ENCODE results near the gene IFT20. TPM values are rescaled to one million over a fixed set of nuclear protein-coding genes. Genes with fewer than 3 reads are reported as not detected.

Gene IFT20
- total and polyA plus RNA-seq, 2 experiments from 2014 or later: 49.9 to 75.3 TPM

DNA sequence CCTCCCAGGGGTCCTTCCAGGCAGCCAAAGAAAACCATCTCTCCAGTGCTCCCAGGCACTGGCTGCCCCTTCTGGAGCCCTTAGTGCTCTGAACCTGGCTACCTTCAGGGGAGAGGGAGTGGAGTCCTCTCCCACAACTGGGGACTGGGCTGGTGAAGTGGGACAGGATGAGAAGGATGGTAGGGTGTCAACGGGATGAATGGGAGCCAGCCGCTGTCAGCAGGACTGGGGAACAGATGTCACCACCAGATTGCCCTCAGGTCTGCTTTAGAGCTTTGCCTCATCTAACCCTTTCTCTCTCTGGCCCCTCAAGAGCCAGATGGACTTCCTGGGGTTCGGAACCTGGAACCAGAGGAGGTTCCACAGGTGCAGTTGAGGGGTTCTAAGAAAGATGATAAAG is 30.2 kb upstream of the IFT20 start:
- Histone ChIP-seq H3K27ac (no peak overlapping the region), H3K79me2 (no peaks in the 10 kb centered on the region), H3K27me3 (no peaks in the 10 kb centered on the region), H3K4me1 (ENCODE audit: insufficient read depth) (peaks cover 14% of the 10 kb centered on the region), H3K4me3 (no peak overlapping the region), H2AFZ (no peak overlapping the region), H3K4me2 (no peak overlapping the region), H3K9me2 (replicated peaks; ENCODE audit: insufficient read depth) (no peaks in the 10 kb centered on the region), H4K20me1 (ENCODE audit: insufficient read depth, poor library complexity, severe bottlenecking) (no peaks in the 10 kb centered on the region), H3K9me3 (ENCODE audit: low read depth) (no peaks in the 10 kb centered on the region), H3K36me3 (replicated peaks; ENCODE audit: insufficient read depth, low read depth) (no peaks in the 10 kb centered on the region)
- TF ChIP-seq, protein P1, sequence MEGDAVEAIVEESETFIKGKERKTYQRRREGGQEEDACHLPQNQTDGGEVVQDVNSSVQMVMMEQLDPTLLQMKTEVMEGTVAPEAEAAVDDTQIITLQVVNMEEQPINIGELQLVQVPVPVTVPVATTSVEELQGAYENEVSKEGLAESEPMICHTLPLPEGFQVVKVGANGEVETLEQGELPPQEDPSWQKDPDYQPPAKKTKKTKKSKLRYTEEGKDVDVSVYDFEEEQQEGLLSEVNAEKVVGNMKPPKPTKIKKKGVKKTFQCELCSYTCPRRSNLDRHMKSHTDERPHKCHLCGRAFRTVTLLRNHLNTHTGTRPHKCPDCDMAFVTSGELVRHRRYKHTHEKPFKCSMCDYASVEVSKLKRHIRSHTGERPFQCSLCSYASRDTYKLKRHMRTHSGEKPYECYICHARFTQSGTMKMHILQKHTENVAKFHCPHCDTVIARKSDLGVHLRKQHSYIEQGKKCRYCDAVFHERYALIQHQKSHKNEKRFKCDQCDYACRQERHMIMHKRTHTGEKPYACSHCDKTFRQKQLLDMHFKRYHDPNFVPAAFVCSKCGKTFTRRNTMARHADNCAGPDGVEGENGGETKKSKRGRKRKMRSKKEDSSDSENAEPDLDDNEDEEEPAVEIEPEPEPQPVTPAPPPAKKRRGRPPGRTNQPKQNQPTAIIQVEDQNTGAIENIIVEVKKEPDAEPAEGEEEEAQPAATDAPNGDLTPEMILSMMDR (IDR thresholded peaks at IDR 0.05; ENCODE audit: poor library complexity): no peak
- TF ChIP-seq EZH2phosphoT487 (IDR thresholded peaks at IDR 0.05; ENCODE audit: low read depth, severe bottlenecking, unreplicated experiment): no peak
- no peak for TF ChIP-seq EZH2 (IDR thresholded peaks at IDR 0.05; ENCODE audit: borderline replicate concordance)
- DNase-seq (ENCODE audit: low spot score): no peak
- WGBS (ENCODE audit: low lambda C conversion rate, missing lambda C conversion rate): 89% methylated on average over 3 of the region's 3 CpGs

DNA sequence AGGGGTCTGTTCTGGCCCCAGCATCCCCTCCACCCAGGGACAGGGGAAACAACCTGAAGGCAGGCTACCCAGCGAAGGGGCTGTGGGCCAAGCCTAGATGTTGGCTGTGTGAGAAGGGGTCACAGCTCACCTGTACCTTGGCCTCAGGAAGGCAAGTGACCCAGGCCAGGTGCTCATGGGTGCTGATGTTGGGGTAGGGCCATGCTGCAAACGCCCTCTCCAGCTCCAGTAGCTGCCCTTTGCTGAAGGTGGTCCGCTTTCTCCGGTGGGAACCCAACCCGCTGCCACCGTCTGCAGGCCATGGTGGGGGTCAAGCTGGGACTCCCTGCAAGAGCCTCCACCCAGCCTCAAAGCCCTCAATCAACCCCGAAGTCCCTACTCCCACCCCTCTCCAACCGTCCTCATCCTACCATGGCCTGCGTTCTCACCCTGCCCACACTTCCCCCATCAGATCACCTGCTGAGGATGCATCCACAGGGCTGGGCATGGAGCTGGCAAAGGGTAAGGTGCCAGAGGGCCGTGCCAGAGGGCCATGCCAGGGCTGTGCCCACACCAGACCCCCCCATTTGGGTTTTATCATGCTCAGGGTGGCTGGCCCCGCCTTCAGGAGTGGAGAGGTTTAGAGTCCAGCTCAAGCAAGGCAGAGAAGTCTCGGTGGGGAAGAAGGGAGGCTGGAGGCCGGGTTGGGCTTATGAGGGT is 29.5 kb upstream of the IFT20 start, which contains the start of gene SEBOX:
SEBOX (minus strand) TSS at position 535 of the 699 bp plus-strand sequence; CDS start at position 487, 48 bp downstream.
- Histone ChIP-seq H3K36me3 (replicated peaks; ENCODE audit: insufficient read depth, low read depth) (no peaks in the 10 kb centered on the region), H3K4me3 (no peak within 1 kb of the TSS), H2AFZ (no peak within 1 kb of the TSS), H3K79me2 (no peaks in the 10 kb centered on the region), H3K4me2 (no peak within 1 kb of the TSS), H3K9me2 (replicated peaks; ENCODE audit: insufficient read depth) (no peaks in the 10 kb centered on the region), H3K4me1 (ENCODE audit: insufficient read depth) (peaks cover 10% of the 10 kb centered on the region), H3K27ac (no peak within 1 kb of the TSS), H4K20me1 (ENCODE audit: insufficient read depth, poor library complexity, severe bottlenecking) (no peaks in the 10 kb centered on the region), H3K27me3 (no peaks in the 10 kb centered on the region), H3K9me3 (ENCODE audit: low read depth) (no peaks in the 10 kb centered on the region)
- TF ChIP-seq EZH2 (IDR thresholded peaks at IDR 0.05; ENCODE audit: borderline replicate concordance): no peak
- TF ChIP-seq EZH2phosphoT487 (IDR thresholded peaks at IDR 0.05; ENCODE audit: low read depth, severe bottlenecking, unreplicated experiment): no peak
- TF ChIP-seq, protein P1 (IDR thresholded peaks at IDR 0.05; ENCODE audit: poor library complexity): no peak
- 97% methylated on average over 13 of the region's 13 CpGs for WGBS (ENCODE audit: low lambda C conversion rate, missing lambda C conversion rate)
- DNase-seq (ENCODE audit: low spot score): no peak

DNA sequence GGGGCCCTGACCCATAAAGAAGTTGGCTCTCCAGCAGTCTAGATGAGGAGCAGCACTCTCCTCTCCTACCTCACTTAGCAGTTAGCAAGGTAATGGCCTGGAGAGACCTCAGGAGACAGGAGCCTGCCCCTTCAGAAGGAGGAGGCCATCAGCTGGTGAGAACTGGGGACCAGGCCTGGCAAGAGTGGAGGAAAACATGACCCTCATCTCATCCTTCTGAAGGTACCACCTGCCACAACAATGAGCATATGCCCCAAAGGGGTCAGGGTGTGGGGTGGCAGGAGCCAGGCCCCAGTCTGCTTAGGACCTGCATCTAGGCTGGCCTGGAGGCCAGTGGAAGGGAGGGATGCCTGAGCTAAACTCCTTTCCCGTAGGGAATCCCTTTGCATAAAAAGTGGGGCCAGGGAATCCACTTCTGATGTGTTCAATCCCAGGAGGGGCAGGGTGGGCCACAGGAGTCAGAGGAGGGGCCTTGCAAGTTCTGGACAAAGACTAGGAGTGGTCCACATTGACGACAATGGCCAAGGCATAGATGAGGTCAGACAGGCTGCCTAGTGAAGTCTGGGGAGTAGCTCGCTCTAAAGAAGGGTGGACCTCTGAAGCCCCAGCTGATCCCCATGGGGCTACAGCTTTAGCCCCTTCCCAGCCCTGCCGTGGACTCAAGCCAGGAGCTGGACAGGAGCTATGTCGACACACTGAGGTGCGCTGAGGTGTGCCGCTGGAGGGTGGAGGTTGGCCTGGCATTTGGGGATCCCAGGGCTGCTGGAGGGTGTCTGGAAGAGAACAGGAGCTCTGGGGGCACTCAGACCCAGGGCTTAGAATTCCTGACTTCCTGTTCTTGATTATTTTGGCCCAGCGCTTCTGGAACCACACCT is 28.7 kb upstream of the IFT20 start:
- Histone ChIP-seq H3K27me3 (no peaks in the 10 kb centered on the region), H2AFZ (no peak overlapping the region), H3K4me1 (ENCODE audit: insufficient read depth) (peaks cover 7% of the 10 kb centered on the region), H3K9me3 (ENCODE audit: low read depth) (no peaks in the 10 kb centered on the region), H3K27ac (no peak overlapping the region), H3K9me2 (replicated peaks; ENCODE audit: insufficient read depth) (no peaks in the 10 kb centered on the region), H3K4me3 (no peak overlapping the region), H4K20me1 (ENCODE audit: insufficient read depth, poor library complexity, severe bottlenecking) (no peaks in the 10 kb centered on the region), H3K36me3 (replicated peaks; ENCODE audit: insufficient read depth, low read depth) (no peaks in the 10 kb centered on the region), H3K79me2 (peaks cover 4% of the 10 kb centered on the region), H3K4me2 (no peak overlapping the region)
- no peak for DNase-seq (ENCODE audit: low spot score)
- 91% methylated on average over 8 of the region's 8 CpGs for WGBS (ENCODE audit: low lambda C conversion rate, missing lambda C conversion rate)
- TF ChIP-seq EZH2phosphoT487 (IDR thresholded peaks at IDR 0.05; ENCODE audit: low read depth, severe bottlenecking, unreplicated experiment) (no peak), EZH2 (IDR thresholded peaks at IDR 0.05; ENCODE audit: borderline replicate concordance) (no peak)
- TF ChIP-seq, protein P1 (IDR thresholded peaks at IDR 0.05; ENCODE audit: poor library complexity): no peak
